Measurements from ENCODE around the gene ZPR1. TPM values are rescaled to one million over a fixed set of nuclear protein-coding genes. Genes with fewer than 3 reads are reported as not detected.
"Not testable (repeated sequence)": the region's sequence is repeated elsewhere in the genome, so short reads cannot be mapped to it uniquely, and the experiment has no call there.

ZPR1 gene
- total RNA-seq, 1 experiment from 2014 or later: 29.6 TPM

DNA sequence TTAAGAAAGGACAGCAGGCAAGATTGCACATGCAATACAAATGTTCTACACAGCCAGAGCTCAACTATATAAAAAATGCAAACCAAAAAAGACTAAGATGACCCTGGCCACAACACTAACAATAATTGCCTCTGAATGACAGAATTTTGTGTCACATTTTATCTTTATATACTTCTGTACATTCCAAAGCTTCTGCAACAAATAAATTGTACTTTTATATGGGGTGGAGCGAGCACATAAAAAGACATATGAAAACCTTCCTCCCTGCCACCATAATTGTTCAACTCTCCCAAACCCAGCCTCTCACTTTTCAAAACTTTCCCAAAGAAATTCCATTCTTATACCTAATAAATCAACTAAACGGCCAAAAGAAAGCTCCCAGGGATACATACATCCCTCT lies 25.7 kb downstream of the ZPR1 start:
- Histone ChIP-seq H4K20me1 (ENCODE audit: insufficient read depth) (0 out of 2 replicates have a peak, but pooled peaks cover 6% of the 10 kb centered on the region), H3K36me3 (ENCODE audit: low read depth) (peaks cover 32% of the 10 kb centered on the region), H3K79me2 (ENCODE audit: low read depth) (no peaks in the 10 kb centered on the region), H3K9me2 (ENCODE audit: insufficient read depth) (no peaks in the 10 kb centered on the region), H3K4me1 (replicated peaks; ENCODE audit: insufficient read depth) (no peaks in the 10 kb centered on the region), H3K4me3 (no peak overlapping the region), H3K27me3 (ENCODE audit: insufficient read depth, low read depth) (no peaks in the 10 kb centered on the region), H3K9me3 (ENCODE audit: insufficient read depth, low read depth) (no peaks in the 10 kb centered on the region), H2AFZ (no peak overlapping the region), H3F3A (ENCODE audit: insufficient read depth, low read depth) (no peaks in the 10 kb centered on the region), H3K4me2 (no peak overlapping the region), H3K27ac (no peak overlapping the region)
- no peak for DNase-seq
- ChIA-PET CTCF (no interaction called here), POLR2A (ENCODE audit: unreplicated experiment) (no interaction called here)
- intact Hi-C loops (cut with micrococcal nuclease; ENCODE audit: unreplicated experiment): no loop called here
- no TSS peak for BruUV-seq (replicated peaks)
- TF ChIP-seq, protein P1, sequence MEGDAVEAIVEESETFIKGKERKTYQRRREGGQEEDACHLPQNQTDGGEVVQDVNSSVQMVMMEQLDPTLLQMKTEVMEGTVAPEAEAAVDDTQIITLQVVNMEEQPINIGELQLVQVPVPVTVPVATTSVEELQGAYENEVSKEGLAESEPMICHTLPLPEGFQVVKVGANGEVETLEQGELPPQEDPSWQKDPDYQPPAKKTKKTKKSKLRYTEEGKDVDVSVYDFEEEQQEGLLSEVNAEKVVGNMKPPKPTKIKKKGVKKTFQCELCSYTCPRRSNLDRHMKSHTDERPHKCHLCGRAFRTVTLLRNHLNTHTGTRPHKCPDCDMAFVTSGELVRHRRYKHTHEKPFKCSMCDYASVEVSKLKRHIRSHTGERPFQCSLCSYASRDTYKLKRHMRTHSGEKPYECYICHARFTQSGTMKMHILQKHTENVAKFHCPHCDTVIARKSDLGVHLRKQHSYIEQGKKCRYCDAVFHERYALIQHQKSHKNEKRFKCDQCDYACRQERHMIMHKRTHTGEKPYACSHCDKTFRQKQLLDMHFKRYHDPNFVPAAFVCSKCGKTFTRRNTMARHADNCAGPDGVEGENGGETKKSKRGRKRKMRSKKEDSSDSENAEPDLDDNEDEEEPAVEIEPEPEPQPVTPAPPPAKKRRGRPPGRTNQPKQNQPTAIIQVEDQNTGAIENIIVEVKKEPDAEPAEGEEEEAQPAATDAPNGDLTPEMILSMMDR (conservative IDR thresholded peaks at IDR 0.05): no peak
- TF ChIP-seq EZH2 (IDR thresholded peaks at IDR 0.05; ENCODE audit: low read depth): no peak

DNA sequence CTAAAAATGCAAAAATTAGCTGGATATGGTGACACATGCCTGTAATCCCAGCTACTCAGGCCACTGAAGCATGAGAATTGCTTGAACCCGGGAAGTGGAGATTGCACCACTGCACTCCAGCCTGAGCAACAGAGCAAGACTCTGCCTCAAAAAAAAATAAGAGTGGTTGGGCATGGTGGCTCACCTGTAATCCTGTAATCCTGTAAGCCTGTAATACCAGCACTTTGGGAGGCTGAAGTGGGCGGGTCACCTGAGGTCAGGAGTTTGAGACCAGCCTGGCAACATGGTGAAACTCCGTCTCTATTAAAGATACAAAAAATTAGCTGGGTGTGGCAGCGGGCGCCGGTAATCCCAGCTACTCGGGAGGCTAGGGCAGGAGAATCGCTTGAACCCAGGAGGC lies 31.8 kb downstream of the ZPR1 start:
- POLR2A ChIA-PET (ENCODE audit: unreplicated experiment); H3K4me1 ChIP-seq (replicated peaks; ENCODE audit: insufficient read depth); H3K27ac ChIP-seq; H2AFZ ChIP-seq; H3K9me3 ChIP-seq (ENCODE audit: insufficient read depth, low read depth); H3K4me3 ChIP-seq; H3K4me2 ChIP-seq; H3F3A ChIP-seq (ENCODE audit: insufficient read depth, low read depth); H4K20me1 ChIP-seq (ENCODE audit: insufficient read depth); DNase-seq; H3K27me3 ChIP-seq (ENCODE audit: insufficient read depth, low read depth); CTCF ChIA-PET; intact Hi-C loops (cut with micrococcal nuclease; ENCODE audit: unreplicated experiment); H3K9me2 ChIP-seq (ENCODE audit: insufficient read depth); H3K79me2 ChIP-seq (ENCODE audit: low read depth); BruUV-seq (replicated peaks): not testable (repeated sequence)
- peaks cover 45% of the 10 kb centered on the region for H3K36me3 ChIP-seq (ENCODE audit: low read depth)

DNA sequence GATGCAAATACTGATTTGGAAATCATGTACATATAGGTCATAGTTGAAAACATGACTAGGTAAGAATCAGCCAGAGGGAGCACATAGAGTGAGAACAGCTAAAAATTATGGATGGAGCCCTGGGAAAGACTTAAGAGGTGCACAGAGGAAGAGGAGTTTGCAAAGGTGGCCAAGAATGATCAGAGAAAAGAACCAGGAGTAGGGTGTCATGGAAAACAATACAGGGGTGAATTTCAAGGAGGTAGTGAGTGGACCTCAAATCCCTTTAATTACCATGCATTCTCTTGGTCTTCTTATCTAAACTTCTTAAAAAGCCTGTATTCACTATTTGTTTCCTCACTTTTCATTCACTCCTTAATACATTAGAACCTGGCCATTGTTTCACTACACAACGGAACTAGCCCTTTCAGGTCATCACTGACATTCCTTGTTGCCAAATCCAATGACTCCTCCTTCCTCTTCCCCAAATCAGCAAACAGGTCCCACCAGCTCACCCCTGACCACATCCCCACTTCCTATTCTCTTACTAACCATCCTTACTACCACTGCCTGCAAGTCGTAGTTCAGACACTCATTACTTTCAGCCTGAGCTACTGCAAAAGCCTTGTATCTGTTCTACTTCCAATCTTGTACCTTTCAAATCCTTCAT lies 37.6 kb downstream of the ZPR1 start:
- ChIA-PET CTCF (no interaction called here), POLR2A (ENCODE audit: unreplicated experiment) (interaction anchor here (0.7 kb wide), 1 partner anchor 384 kb away, joined by 5 read pairs; no protein-coding TSS in a partner anchor)
- Histone ChIP-seq H4K20me1 (ENCODE audit: insufficient read depth) (no peaks in the 10 kb centered on the region), H3F3A (ENCODE audit: insufficient read depth, low read depth) (no peaks in the 10 kb centered on the region; the same call in 1 of the 2 replicates), H3K27ac (no peak overlapping the region), H2AFZ (no peak overlapping the region), H3K79me2 (ENCODE audit: low read depth) (no peaks in the 10 kb centered on the region), H3K36me3 (ENCODE audit: low read depth) (peaks cover 35% of the 10 kb centered on the region; the same call in 1 of the 2 replicates), H3K4me2 (no peak overlapping the region), H3K4me1 (replicated peaks; ENCODE audit: insufficient read depth) (no peaks in the 10 kb centered on the region), H3K27me3 (ENCODE audit: insufficient read depth, low read depth) (no peaks in the 10 kb centered on the region), H3K9me3 (ENCODE audit: insufficient read depth, low read depth) (no peaks in the 10 kb centered on the region; the same call in 1 of the 2 replicates), H3K9me2 (ENCODE audit: insufficient read depth) (no peaks in the 10 kb centered on the region), H3K4me3 (no peak overlapping the region)
- TF ChIP-seq, protein P1 (conservative IDR thresholded peaks at IDR 0.05): no peak
- TF ChIP-seq EZH2 (IDR thresholded peaks at IDR 0.05; ENCODE audit: low read depth): no peak
- intact Hi-C loops (cut with micrococcal nuclease; ENCODE audit: unreplicated experiment): no loop called here
- DNase-seq: no peak
- no TSS peak for BruUV-seq (replicated peaks)

DNA sequence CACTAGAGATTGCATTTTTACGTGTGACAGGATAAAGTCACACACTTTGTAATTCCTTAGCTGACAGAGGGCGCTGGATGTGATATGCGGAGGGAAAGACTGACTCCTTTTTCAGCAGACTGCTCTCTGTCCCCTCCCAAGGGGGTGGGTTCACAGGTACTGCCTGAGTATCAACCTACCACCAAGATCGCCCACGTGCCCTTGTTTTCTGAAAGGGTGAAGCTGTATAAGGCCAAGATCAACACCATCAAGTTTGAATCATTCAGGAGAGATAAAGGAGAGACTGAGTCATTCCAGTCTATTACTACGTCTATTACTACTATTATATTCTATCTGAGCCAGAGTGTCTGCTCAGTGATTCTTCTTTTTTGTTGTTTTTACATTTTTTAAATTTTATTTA lies 45.7 kb downstream of the ZPR1 start:
- no peak for DNase-seq
- Histone ChIP-seq H2AFZ (no peak overlapping the region), H3F3A (ENCODE audit: insufficient read depth, low read depth) (no peaks in the 10 kb centered on the region; the same call in none of the 2 replicates), H3K9me2 (ENCODE audit: insufficient read depth) (no peaks in the 10 kb centered on the region), H3K9me3 (ENCODE audit: insufficient read depth, low read depth) (no peaks in the 10 kb centered on the region), H4K20me1 (ENCODE audit: insufficient read depth) (no peaks in the 10 kb centered on the region), H3K36me3 (ENCODE audit: low read depth) (no peaks in the 10 kb centered on the region), H3K4me2 (no peak overlapping the region), H3K27ac (no peak overlapping the region), H3K27me3 (ENCODE audit: insufficient read depth, low read depth) (no peaks in the 10 kb centered on the region), H3K4me3 (no peak overlapping the region), H3K4me1 (replicated peaks; ENCODE audit: insufficient read depth) (no peaks in the 10 kb centered on the region), H3K79me2 (ENCODE audit: low read depth) (no peaks in the 10 kb centered on the region)
- BruUV-seq (replicated peaks): no TSS peak
- CTCF ChIA-PET: no interaction called here
- intact Hi-C loops (cut with micrococcal nuclease; ENCODE audit: unreplicated experiment): loop anchor here (10.0 kb wide), 1 partner anchor 1967 kb away; no protein-coding TSS in a partner anchor
- POLR2A ChIA-PET (ENCODE audit: unreplicated experiment): no interaction called here
- TF ChIP-seq, protein P1 (conservative IDR thresholded peaks at IDR 0.05): no peak
- TF ChIP-seq EZH2 (IDR thresholded peaks at IDR 0.05; ENCODE audit: low read depth): no peak

Measured in PC-9 (cell line).